Activated CD4-positive, alpha-beta memory T cell treated with anti-CD3 and anti-CD28 coated beads, Interleukin-2, amount 10 ng/mL, durations not matched to agents 7 days and 5 days (primary cell): ENCODE measurements around the gene ADAMTSL2. TPM values are rescaled to one million over a fixed set of nuclear protein-coding genes. Genes with fewer than 3 reads are reported as not detected.

Source experiments
- CTCF ChIA-PET: fragments of 350-600 bp; sonication (Branson Sonifier 250); formaldehyde crosslinking; loops from one replicate; lab custom pipeline; 2021; ENCODE audit warnings: antibody characterized with exemption, inconsistent platforms; lab: Charles Lee
- POLR2A ChIA-PET: fragments of 350-600 bp; sonication (Branson Sonifier 250); formaldehyde crosslinking; loops from one replicate; lab custom pipeline; 2021; ENCODE audit warnings: antibody characterized with exemption; lab: Charles Lee
- DNase-seq: peaks from one replicate; pipeline ENCODE4 v3.0.0-alpha.2; 2020
- H3K27ac Mint-ChIP-seq: one replicate; pipeline ENCODE4 v1.8.0; 2021; ENCODE audit warnings: mild to moderate bottlenecking, mixed read lengths
- H3K27me3 Mint-ChIP-seq: one replicate; pipeline ENCODE4 v1.8.0; 2021; ENCODE audit warnings: mixed read lengths
- H3K36me3 Mint-ChIP-seq: one replicate; pipeline ENCODE4 v1.8.0; 2021; ENCODE audit warnings: low read depth, mixed read lengths
- H3K4me1 Mint-ChIP-seq: one replicate; pipeline ENCODE4 v1.8.0; 2021; ENCODE audit warnings: mixed read lengths
- H3K4me3 Mint-ChIP-seq: one replicate; pipeline ENCODE4 v1.8.0; 2021; ENCODE audit warnings: mild to moderate bottlenecking, mixed read lengths
- H3K9me3 Mint-ChIP-seq: one replicate; pipeline ENCODE4 v1.8.0; 2021; ENCODE audit warnings: mixed read lengths
- total RNA-seq, 2 experiments: library from RNA; stranded (reverse); gene quantifications; one replicate each; pipeline ENCODE4 v1.2.3, GENCODE V29; 2021

The ADAMTSL2 gene
- total RNA-seq, 2 experiments from 2014 or later: not detected

GRCh38 chr9:133507246-133507965, 27.1 kb upstream of the ADAMTSL2 start:
- peaks cover 3% of the 10 kb centered on the region for H3K9me3 Mint-ChIP-seq
- H3K4me3 Mint-ChIP-seq: no peak overlapping the region
- DNase-seq: no peak
- ChIA-PET POLR2A (no interaction called here), CTCF (no interaction called here)
- no peak overlapping the region for H3K27ac Mint-ChIP-seq
- H3K27me3 Mint-ChIP-seq: no peaks in the 10 kb centered on the region
- H3K4me1 Mint-ChIP-seq: peaks cover 7% of the 10 kb centered on the region
- H3K36me3 Mint-ChIP-seq: no peaks in the 10 kb centered on the region

- no peaks in the 10 kb centered on the region for H3K9me3 Mint-ChIP-seq
- no peaks in the 10 kb centered on the region for H3K36me3 Mint-ChIP-seq
- H3K27ac Mint-ChIP-seq: no peak overlapping the region
- peaks cover 7% of the 10 kb centered on the region for H3K4me1 Mint-ChIP-seq
- no peaks in the 10 kb centered on the region for H3K27me3 Mint-ChIP-seq
- ChIA-PET CTCF (no interaction called here), POLR2A (no interaction called here)
- no peak overlapping the region for H3K4me3 Mint-ChIP-seq
- DNase-seq: no peak
Observed at GRCh38 chr9:133508046-133508445, 26.5 kb upstream of the ADAMTSL2 start.

- CTCF ChIA-PET: no interaction called here
- Mint-ChIP-seq H3K9me3 (no peaks in the 10 kb centered on the region), H3K4me3 (no peak overlapping the region)
Observed at GRCh38 chr9:133509179-133510083, 25.1 kb upstream of the ADAMTSL2 start.

GRCh38 chr9:133510926-133511505, 23.5 kb upstream of the ADAMTSL2 start:
- no peaks in the 10 kb centered on the region for H3K36me3 Mint-ChIP-seq
- ChIA-PET CTCF (no interaction called here), POLR2A (no interaction called here)
- H3K4me3 Mint-ChIP-seq: no peak overlapping the region
- H3K4me1 Mint-ChIP-seq: peaks cover 7% of the 10 kb centered on the region
- no peaks in the 10 kb centered on the region for H3K9me3 Mint-ChIP-seq
- no peak for DNase-seq
- no peak overlapping the region for H3K27ac Mint-ChIP-seq
- no peaks in the 10 kb centered on the region for H3K27me3 Mint-ChIP-seq

More at GRCh38 chr9:133509179-133510083, 25.1 kb upstream of the ADAMTSL2 start:
- DNase-seq: no peak
- H3K27me3 Mint-ChIP-seq: no peaks in the 10 kb centered on the region
- H3K36me3 Mint-ChIP-seq: no peaks in the 10 kb centered on the region
- POLR2A ChIA-PET: no interaction called here
- no peak overlapping the region for H3K27ac Mint-ChIP-seq
- peaks cover 7% of the 10 kb centered on the region for H3K4me1 Mint-ChIP-seq

GRCh38 chr9:133511607-133512006, 22.9 kb upstream of the ADAMTSL2 start:
- POLR2A ChIA-PET: no interaction called here
- Mint-ChIP-seq H3K27me3 (no peaks in the 10 kb centered on the region), H3K36me3 (no peaks in the 10 kb centered on the region), H3K9me3 (no peaks in the 10 kb centered on the region), H3K4me1 (peaks cover 7% of the 10 kb centered on the region), H3K4me3 (no peak overlapping the region), H3K27ac (no peak overlapping the region)
- CTCF ChIA-PET: no interaction called here
- DNase-seq: no peak

GRCh38 chr9:133512253-133513213, 22.0 kb upstream of the ADAMTSL2 start:
- Mint-ChIP-seq H3K4me1 (peaks cover 7% of the 10 kb centered on the region), H3K36me3 (no peaks in the 10 kb centered on the region), H3K27ac (no peak overlapping the region), H3K4me3 (no peak overlapping the region), H3K27me3 (no peaks in the 10 kb centered on the region), H3K9me3 (no peaks in the 10 kb centered on the region)
- POLR2A ChIA-PET: no interaction called here
- no peak for DNase-seq
- CTCF ChIA-PET: no interaction called here

GRCh38 chr9:133513214-133514100, 21.0 kb upstream of the ADAMTSL2 start:
- peaks cover 7% of the 10 kb centered on the region for H3K4me1 Mint-ChIP-seq
- no peak for DNase-seq
- ChIA-PET POLR2A (no interaction called here), CTCF (no interaction called here)
- no peaks in the 10 kb centered on the region for H3K9me3 Mint-ChIP-seq
- no peaks in the 10 kb centered on the region for H3K27me3 Mint-ChIP-seq
- no peaks in the 10 kb centered on the region for H3K36me3 Mint-ChIP-seq
- no peak overlapping the region for H3K27ac Mint-ChIP-seq
- no peak overlapping the region for H3K4me3 Mint-ChIP-seq

- Mint-ChIP-seq H3K27ac (no peak overlapping the region), H3K4me3 (no peak overlapping the region), H3K4me1 (peaks cover 2% of the 10 kb centered on the region), H3K36me3 (no peaks in the 10 kb centered on the region), H3K9me3 (no peaks in the 10 kb centered on the region), H3K27me3 (no peaks in the 10 kb centered on the region)
- CTCF ChIA-PET: no interaction called here
- POLR2A ChIA-PET: no interaction called here
- no peak for DNase-seq
Observed at GRCh38 chr9:133514460-133515239, 19.9 kb upstream of the ADAMTSL2 start.

- no peaks in the 10 kb centered on the region for H3K4me1 Mint-ChIP-seq
- H3K27me3 Mint-ChIP-seq: no peaks in the 10 kb centered on the region
- H3K36me3 Mint-ChIP-seq: no peaks in the 10 kb centered on the region
- no peak overlapping the region for H3K4me3 Mint-ChIP-seq
- no peak overlapping the region for H3K27ac Mint-ChIP-seq
- ChIA-PET POLR2A (no interaction called here), CTCF (no interaction called here)
- H3K9me3 Mint-ChIP-seq: no peaks in the 10 kb centered on the region
- no peak for DNase-seq
Observed at GRCh38 chr9:133515240-133515610, 19.3 kb upstream of the ADAMTSL2 start.

- ChIA-PET CTCF (no interaction called here), POLR2A (no interaction called here)
- DNase-seq: no peak
- Mint-ChIP-seq H3K9me3 (no peaks in the 10 kb centered on the region), H3K4me1 (no peaks in the 10 kb centered on the region), H3K4me3 (no peak overlapping the region), H3K27me3 (no peaks in the 10 kb centered on the region), H3K27ac (no peak overlapping the region), H3K36me3 (no peaks in the 10 kb centered on the region)
Observed at GRCh38 chr9:133515615-133516255, 18.8 kb upstream of the ADAMTSL2 start.

- no peaks in the 10 kb centered on the region for H3K4me1 Mint-ChIP-seq
- CTCF ChIA-PET: no interaction called here
Observed at GRCh38 chr9:133516256-133516960, 18.1 kb upstream of the ADAMTSL2 start.

More at GRCh38 chr9:133516256-133516960, 18.1 kb upstream of the ADAMTSL2 start:
- no peak for DNase-seq
- POLR2A ChIA-PET: no interaction called here
- Mint-ChIP-seq H3K36me3 (no peaks in the 10 kb centered on the region), H3K4me3 (no peak overlapping the region), H3K27ac (no peak overlapping the region), H3K9me3 (no peaks in the 10 kb centered on the region), H3K27me3 (no peaks in the 10 kb centered on the region)
